Kidney glomerular epithelial cell (primary cell): ENCODE data around the gene LDLRAD4.
A peak's percentile ranks its signal among the peaks of the same experiment; 100 is the strongest.

Experiments used
- DNase-seq: peaks from one replicate; lab custom pipeline; 2025; lab: John Stamatoyannopoulos, UW

The LDLRAD4 gene

GRCh38 chr18:13202571-13202970, 16.0 kb upstream of the LDLRAD4 start:
- no peak for DNase-seq

GRCh38 chr18:13206301-13206700, 12.3 kb upstream of the LDLRAD4 start:
- no peak for DNase-seq

- no peak for DNase-seq
These were observed 11.3 kb upstream of the LDLRAD4 start for GRCh38 chr18:13207294-13207693.

DNA sequence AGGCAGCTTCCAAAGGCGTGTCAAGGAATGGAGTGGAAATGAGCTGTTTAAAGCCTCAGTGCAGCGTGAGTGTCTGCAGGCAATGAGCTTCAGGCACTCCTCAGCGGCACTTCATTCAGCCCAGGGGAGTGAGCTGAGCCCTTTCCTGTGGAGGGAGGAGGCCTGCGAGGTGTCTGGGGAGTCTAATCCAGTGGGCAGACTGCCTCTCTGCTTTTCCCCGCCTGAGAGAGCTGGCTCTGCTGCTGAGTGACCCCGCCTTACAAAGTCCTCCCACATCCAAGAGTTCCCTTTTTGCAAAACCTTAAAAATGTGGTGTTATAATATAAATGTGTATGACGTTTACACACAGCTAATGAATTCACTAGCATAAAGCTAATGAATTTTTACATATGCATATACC, 7.0 kb upstream of the LDLRAD4 start:
- no peak for DNase-seq

DNA sequence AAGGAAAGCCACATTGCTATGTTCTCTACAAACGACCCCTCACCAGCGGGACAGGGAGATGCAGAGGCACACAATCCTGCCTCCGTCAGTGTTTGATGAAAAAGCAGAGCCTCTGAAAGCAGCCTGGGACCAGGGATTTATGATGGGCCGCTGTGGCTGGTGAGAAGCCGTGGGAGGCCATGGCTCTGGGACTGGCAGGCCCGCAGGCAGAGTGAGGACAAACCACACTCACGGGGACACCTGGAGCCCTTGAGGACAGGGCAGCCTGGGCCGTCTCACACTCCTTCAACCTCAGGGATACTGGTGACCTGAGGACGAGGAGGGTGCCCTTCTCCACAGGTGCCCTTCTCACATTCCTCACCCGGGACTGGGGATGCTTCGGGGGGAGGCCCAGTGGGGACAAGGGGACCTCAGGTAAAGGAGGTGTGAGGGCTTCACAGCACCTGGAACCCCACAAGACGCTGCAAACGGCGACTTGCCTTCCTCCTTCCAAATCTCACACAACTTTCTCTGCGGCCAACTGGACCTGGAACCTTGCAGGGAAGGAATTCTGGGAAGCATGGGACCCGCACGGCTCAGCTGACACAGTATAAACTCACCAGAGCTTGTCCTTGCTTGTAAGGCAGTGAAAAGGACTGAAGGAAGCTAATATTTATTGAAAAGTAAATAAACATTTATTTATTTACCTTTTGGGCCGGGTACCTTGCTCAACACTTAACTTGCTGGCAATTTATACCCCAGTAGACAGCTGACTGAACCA, 5.3 kb upstream of the LDLRAD4 start:
- DNase-seq: no peak

- DNase-seq: no peak
These were observed 4.0 kb upstream of the LDLRAD4 start for GRCh38 chr18:13214609-13215008.

DNA sequence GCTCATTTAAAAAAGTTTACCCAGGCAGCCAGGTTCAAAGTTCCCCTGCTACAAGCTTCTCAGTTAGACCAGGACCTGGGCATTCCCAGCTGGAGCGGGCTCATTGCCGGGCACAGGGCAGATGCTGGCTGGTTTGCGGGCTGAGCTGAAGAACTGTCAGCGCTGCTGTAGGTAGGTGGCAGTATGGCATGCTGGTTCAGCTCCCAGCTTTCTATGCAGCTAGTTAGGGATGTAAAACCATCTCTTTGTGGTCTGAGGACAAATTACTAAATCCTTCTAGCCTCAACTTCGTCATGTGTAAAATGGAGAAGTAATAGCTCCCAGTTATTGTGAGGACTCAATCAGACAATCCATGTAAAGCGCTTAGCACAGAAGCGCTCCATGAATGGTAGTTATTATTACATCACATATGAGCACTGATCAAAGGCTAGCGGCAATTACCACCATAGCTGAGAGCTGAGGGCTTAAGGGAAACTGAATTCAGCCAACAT, 2.4 kb upstream of the LDLRAD4 start:
- DNase-seq: peak; percentile 77

- no peak for DNase-seq
These were observed 1.7 kb upstream of the LDLRAD4 start for GRCh38 chr18:13216711-13217465.

DNA sequence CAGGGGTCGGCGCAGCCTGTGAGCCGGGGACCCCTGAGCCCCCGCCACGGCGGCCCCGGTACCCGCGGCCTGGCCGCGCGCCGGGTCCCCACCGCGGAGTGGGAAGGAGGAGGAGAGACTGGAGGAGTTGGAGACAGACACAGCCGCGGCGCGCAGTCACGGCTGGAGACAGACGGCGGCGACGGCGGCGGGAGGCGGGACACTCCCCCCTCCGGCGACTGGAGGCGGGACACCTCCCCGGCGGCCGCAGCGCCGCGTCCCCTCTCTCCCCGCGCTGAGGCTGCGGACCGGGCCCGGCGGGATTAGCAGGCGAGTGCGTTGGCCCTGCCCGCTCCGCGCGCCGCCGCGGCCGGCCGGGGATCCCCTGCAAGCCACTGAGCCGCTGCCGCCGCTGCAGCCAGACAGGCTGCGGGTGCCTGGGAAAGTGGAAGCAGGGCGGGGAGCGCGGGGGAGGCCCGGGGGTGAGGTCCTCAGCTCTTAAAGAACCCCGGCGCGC, 1.0 kb upstream of the LDLRAD4 start:
- DNase-seq: peak; percentile 14

- DNase-seq: no peak
These were observed 591 bp upstream of the LDLRAD4 start for GRCh38 chr18:13217971-13218367.

- DNase-seq: no peak
These were observed 437 bp downstream of the LDLRAD4 start for GRCh38 chr18:13218997-13219396.

- peak; percentile 60 for DNase-seq
These were observed 1.1 kb downstream of the LDLRAD4 start for GRCh38 chr18:13219593-13220159.

GRCh38 chr18:13220361-13220991, 1.9 kb downstream of the LDLRAD4 start:
- DNase-seq: no peak

GRCh38 chr18:13221869-13222855, 3.6 kb downstream of the LDLRAD4 start:
- no peak for DNase-seq

DNA sequence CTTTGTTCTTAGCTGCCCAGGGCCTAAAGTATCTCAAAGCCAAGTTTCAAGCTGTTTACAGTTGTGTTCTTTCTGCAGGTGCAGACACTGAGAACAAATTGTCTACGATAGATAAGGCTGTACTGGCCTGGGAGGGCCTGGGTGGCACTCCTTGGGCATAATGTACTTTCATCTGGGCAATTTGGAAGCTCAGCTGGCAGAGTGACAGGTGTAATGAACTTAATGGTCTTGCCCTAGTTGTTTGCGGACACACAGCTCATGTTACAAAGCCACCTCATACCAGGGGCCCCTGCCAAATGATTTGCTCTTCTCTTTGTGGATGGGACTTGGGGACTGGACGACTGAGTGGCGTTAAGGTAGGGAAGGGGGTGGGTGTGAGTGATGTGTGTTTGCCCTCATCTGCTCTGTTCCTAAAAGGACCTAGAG, 4.3 kb downstream of the LDLRAD4 start:
- DNase-seq: no peak

DNA sequence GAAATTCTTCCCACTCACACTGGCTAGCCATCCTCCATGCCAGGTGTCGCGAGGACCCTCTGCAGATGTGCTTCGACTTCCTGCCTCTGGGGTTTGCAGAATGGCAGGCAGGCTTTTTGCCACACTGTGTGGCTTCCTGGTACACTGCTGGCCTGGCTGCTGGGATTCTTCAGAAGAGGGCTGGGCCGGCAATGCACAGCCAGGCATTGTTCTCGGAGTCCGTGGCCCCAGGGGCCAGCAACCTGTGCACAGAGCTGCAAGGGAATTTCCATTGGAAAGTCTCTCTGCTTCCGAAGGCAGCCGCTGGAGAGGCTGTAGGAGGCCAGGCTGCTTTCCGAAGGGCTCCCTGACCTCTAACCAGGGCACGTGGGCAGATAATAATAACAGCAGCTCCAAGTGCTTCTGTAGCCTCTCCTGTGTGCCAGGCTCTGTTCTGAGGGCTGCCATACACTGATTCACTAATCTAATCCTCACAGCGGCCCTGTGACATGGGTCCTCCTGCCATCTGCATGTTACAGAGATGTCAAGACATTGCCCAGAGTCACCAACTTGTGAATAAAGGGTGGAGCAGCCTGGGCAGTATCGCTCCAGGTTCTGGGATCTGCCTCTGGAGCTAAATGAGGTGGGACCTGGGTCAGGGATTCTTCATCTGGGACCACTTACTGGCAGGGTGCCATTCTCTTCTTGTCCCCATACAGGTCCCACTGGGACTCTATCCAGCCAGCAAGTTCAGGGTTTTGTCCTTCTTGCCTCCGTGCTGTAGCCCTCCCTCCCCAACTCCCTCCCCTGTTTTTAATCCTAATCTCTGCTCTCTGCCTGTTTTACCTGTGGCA, 5.0 kb downstream of the LDLRAD4 start:
- no peak for DNase-seq

DNA sequence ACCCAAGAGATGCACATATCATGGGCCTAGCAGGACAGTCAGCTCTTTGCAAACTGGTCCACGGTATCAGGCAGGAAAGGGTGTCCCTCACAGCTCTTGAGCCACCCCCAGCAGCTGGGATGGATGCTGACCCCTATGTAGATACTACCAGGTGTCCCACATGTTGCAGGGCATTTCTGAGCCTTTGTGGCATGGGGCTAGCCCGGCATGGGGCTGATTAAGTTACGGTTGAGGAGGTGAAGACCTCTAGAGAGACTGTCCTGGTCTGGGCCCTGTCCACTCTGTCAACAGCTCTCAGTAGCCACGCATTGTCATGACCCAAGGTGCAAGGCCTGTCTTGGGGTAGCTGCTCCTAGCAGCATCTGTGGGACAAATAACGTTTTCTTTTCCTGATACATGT, 6.7 kb downstream of the LDLRAD4 start:
- no peak for DNase-seq

DNA sequence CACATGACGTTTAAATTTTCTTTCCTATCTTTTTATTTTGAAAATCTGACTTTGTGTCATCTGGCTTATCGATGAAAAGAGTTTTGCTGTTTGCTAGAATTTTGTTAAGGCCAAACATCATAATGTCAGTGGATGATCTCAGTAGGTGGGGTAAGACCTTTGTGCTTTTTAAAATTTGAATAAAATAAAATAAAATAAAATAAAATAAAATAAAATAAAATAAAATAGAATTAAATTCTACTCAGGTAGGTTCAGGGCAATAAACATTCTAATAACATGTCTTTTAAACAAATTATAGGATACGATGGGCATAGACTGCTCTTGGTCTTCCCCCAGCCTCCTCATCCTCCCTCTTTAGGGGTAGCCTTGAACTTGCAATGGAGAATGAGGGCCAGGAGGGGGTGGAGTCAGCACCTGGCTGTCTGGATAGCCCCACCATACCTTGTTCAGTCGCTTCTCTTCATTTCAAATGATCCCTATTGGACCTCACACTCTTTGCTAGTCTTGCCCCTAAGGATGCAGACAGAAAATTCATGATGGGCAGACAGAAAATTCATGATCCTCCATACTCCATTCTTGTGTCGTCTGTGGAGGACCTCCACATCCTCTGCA, 8.1 kb downstream of the LDLRAD4 start:
- DNase-seq: no peak

DNA sequence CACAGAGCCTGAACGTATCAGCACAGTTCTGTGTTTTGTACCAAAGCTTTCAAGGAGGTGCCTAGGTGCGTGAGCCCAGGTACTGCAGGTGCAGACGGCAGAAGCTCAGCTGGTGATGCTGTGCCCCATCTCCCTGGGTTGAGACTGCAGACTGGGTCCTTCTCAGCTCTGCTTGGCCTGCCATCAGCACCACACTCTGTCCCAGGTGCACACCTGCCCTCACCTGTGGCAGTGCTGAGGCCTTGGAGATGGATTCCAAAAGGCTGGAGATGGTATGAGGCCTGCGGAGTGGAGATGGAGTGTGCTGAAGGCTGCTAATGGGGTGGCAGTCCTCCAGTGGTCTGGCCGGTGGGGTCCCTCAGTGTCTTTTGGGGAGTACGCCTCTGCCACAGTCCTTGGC, 9.3 kb downstream of the LDLRAD4 start:
- DNase-seq: no peak
